ENCODE results near the gene TNK2. TPM values are rescaled to one million over a fixed set of nuclear protein-coding genes. Genes with fewer than 3 reads are reported as not detected.
"Not testable (repeated sequence)": the region's sequence is repeated elsewhere in the genome, so short reads cannot be mapped to it uniquely, and the experiment has no call there.

TNK2 gene
- total RNA-seq, 1 experiment from 2014 or later = 30.3 TPM

DNA sequence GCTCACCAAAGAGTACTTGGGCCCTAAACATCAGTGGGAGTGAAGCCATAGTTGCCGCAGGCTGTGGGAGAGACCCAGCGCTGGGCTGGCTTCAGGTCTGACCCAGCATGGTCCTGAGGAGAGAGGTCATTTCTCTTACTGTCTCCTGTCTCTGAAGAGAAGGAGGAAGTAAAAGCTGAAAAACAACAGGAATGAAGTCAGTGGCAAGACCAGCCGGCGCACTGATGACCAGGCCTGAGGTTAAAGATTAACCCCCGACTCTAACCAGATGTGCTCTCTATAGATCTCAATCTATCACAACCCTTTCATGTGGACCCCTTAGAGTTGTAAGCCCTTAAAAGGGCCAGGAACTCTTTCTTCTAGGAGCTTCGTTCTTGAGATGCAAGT is 24.7 kb upstream of the TNK2 start:
- not testable (repeated sequence) for H3K36me3 ChIP-seq (replicated peaks; ENCODE audit: control insufficient read depth, insufficient read depth, low read length); DNase-seq; H3K27me3 ChIP-seq (ENCODE audit: control insufficient read depth, insufficient read depth, low read length); H3K4me3 ChIP-seq (ENCODE audit: insufficient read depth, low read depth, low read length)

DNA sequence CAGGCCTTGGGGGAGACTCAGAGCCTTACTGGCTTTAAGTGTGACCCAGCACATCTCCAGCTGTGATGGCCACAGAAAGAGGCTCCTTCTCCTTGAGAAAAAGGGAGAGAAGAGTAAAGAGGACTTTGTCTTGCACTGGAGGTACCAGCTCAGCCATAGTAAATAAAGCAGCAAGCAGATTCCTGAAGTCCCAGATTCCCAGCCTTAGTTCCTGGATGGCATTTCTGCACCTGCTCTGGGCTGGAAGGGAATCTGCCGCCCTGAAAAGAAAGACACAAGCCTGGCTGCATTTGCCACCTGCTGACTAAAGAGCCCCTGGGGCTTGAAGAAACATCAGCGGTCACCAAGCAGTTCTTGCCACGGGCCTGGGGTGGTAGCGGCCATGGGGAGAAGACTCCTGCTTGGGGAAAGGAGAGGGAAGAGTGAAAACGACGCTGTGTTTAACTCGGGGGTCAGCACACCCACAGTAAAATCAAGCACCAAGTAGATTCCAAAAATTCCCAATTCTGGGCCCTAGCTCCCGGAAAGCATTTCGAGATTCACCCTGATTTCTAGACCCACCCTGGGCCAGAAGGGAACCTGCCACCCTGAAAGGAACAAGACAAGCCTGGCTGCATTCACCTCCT is 24.2 kb upstream of the TNK2 start:
- no peak overlapping the region for H3K4me3 ChIP-seq (ENCODE audit: insufficient read depth, low read depth, low read length)
- no peak for DNase-seq
- H3K36me3 ChIP-seq (replicated peaks; ENCODE audit: control insufficient read depth, insufficient read depth, low read length) = no peaks in the 10 kb centered on the region
- no peaks in the 10 kb centered on the region for H3K27me3 ChIP-seq (ENCODE audit: control insufficient read depth, insufficient read depth, low read length)

DNA sequence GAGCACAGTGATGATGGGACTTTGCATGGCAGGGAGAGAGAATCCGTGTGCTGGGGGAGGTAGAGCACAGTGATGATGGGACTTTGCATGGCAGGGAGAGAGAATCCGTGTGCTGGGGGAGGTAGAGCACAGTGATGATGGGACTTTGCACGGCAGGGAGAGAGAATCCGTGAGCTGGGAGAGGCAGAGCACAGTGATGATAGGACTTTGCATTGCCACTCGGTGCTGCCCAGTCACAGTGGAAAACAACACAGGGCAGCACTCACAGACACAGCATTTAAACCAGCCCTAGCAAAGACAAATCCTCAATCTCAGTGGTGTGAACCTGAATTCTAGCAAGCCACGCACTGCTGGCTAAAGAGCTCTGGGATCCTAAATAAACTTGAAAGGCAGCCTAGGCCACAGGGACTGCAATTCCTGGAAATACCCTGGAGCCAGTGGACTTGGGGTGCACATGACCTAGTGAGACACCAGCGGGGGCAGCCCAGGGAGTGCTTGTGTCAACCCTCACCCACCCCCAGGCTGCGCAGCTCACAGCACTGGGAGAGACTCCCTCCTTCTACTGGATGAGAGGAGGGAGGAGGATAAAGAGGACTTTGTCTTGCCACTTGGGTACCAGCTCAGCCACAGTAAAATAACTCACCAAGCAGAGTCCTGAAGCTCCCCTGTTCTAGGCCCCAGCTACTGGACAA is 23.4 kb upstream of the TNK2 start:
- Histone ChIP-seq H3K36me3 (replicated peaks; ENCODE audit: control insufficient read depth, insufficient read depth, low read length) (no peaks in the 10 kb centered on the region), H3K4me3 (ENCODE audit: insufficient read depth, low read depth, low read length) (no peak overlapping the region), H3K27me3 (ENCODE audit: control insufficient read depth, insufficient read depth, low read length) (no peaks in the 10 kb centered on the region)
- no peak for DNase-seq

DNA sequence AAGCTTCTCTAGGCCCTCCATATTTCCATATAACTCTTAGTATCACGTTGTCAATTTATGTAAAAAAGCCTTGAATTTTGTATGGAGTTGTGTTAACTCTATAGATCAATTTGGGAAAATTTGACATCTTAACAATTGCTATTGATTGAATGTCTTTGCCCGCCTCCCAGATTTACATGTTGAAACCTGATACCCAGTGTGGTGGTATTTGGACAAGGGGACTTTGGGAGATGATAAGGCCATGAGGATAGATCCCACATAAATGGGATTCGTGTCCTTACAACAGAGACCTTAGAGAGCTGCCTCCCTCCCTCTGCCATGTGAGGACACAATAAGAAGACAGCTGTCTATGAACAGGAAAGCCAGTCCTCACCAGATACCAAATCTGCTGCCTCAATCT is 21.1 kb upstream of the TNK2 start:
- Histone ChIP-seq H3K27me3 (ENCODE audit: control insufficient read depth, insufficient read depth, low read length) (no peaks in the 10 kb centered on the region), H3K4me3 (ENCODE audit: insufficient read depth, low read depth, low read length) (no peak overlapping the region), H3K36me3 (replicated peaks; ENCODE audit: control insufficient read depth, insufficient read depth, low read length) (no peaks in the 10 kb centered on the region)
- DNase-seq = peak; percentile 42

DNA sequence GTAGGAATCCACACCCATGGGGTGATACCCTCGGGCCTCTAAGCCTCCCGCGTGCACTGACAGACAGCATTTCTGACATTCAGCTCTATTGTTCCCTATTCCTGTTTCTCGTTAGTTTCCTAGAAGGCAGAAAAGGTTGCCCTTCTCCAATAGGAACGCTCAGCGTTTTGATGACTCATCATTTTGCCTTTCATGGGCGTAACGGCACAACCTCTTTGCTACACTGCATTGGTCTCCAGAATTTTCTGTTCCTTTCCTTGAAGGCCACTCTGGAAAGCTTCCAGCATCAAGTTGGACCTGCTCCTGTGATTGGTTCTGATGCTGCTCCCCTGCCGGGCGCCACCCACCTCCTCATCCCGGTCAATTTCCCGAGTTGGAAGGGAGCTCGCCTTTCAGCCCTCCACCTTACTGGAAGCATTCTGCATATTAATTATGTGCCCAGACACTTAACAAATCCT is 13.0 kb upstream of the TNK2 start:
- Histone ChIP-seq H3K4me3 (ENCODE audit: insufficient read depth, low read depth, low read length) (no peak overlapping the region), H3K27me3 (ENCODE audit: control insufficient read depth, insufficient read depth, low read length) (peaks cover 1% of the 10 kb centered on the region; the same call in 1 of the 2 replicates), H3K36me3 (replicated peaks; ENCODE audit: control insufficient read depth, insufficient read depth, low read length) (no peaks in the 10 kb centered on the region)
- DNase-seq = no peak

DNA sequence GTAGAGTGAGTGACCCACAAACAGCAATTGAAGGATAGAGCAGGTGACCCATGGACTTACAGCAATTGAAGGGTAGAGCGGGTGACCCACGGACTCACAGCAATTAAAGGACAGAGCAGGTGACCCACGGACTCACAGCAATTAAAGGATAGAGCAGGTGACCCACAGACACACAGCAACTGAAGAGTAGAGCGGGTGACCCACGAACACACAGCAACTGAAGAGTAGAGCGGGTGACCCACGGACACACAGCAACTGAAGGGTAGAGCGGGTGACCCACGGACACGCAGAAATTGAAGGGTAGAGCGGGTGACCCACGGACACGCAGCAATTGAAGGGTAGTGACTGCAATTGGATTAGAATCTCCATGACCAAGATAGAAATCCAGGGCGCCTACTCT is 9.8 kb upstream of the TNK2 start:
- no peak for DNase-seq
- H3K36me3 ChIP-seq (replicated peaks; ENCODE audit: control insufficient read depth, insufficient read depth, low read length) = no peaks in the 10 kb centered on the region
- H3K27me3 ChIP-seq (ENCODE audit: control insufficient read depth, insufficient read depth, low read length) = peaks cover 1% of the 10 kb centered on the region; the same call in 1 of the 2 replicates
- H3K4me3 ChIP-seq (ENCODE audit: insufficient read depth, low read depth, low read length) = no peak overlapping the region

DNA sequence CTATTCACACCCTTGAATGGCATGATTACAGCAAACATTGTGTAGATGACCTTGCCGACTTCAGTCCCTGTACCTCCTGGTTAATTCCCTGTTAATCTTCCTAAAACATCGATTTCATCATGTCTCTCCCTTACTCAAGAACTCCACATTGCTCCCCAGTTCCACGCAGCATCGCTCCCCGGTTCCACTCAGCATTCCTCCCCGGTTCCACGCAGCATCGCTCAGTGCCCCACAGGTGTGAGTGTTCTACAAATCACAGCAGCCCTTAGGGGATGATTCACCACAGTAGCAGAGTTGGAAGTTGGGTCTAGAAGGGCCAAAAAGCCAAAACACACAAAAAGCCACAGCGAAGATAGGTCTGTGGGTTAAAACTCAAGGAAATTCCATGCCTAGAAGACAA is 8.6 kb upstream of the TNK2 start:
- DNase-seq = no peak
- peaks cover 1% of the 10 kb centered on the region; the same call in 1 of the 2 replicates for H3K27me3 ChIP-seq (ENCODE audit: control insufficient read depth, insufficient read depth, low read length)
- no peak overlapping the region for H3K4me3 ChIP-seq (ENCODE audit: insufficient read depth, low read depth, low read length)
- no peaks in the 10 kb centered on the region for H3K36me3 ChIP-seq (replicated peaks; ENCODE audit: control insufficient read depth, insufficient read depth, low read length)

DNA sequence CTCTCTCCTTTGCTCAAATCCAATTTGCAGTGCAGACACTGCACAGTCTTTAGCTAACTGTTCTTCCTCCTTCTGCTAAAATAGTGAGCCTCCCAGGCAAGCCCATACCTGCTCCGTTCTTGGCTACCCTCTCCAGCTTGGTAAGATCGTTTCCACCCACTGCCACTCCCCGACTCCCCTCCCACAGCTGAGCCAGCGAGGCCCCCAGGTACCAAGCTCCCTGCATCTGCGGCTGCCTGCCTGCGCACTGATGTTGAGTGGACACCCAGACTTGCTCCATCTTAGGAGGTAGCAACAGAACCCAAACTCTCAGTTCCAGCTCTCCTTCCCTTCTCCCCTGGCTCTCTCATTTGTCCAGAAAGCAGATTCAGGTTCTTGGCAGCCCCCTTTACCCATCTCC is 7.9 kb upstream of the TNK2 start:
- H3K27me3 ChIP-seq (ENCODE audit: control insufficient read depth, insufficient read depth, low read length) = peaks cover 1% of the 10 kb centered on the region; the same call in 1 of the 2 replicates
- H3K36me3 ChIP-seq (replicated peaks; ENCODE audit: control insufficient read depth, insufficient read depth, low read length) = no peaks in the 10 kb centered on the region
- no peak for DNase-seq
- H3K4me3 ChIP-seq (ENCODE audit: insufficient read depth, low read depth, low read length) = no peak overlapping the region

DNA sequence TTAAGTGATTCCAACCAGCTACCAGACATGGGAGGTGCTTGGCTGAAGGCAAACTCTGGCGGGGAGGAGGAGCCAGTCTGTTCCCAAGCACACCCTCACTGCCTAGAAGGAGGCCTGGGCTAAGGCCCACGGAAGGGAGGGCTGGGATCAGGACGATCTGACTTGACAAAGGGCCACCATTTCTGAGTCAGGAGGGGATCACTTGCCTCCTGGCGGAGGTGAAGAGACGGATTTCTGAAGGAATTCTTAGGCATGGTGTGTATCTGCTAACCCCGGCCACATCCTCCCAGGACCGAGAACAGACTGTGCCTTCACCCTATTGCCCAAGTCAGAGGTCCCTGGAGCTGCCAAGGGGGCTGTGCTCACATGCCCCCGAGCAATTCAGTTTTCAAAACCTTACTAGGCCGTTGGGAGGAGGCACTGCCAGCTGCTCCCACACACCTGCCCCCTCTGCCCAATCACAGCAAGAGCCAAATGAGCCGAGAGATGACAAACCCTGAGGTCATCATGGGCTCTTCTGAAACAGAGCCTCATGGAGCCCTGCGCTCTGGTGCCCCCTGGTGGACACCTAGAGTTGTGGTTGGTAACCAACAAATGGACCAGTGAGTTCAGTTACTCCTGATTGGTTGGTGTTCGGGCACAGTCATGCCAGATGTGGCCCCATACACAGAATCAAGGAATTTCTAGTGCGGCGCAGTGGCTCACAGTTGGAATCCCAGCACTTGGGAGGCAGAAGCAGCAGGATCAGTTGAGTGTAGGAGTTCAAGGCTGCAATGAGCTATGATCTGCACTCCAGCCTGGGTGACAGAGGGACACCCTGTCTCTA is 6.5 kb upstream of the TNK2 start:
- Histone ChIP-seq H3K36me3 (replicated peaks; ENCODE audit: control insufficient read depth, insufficient read depth, low read length) (no peaks in the 10 kb centered on the region), H3K27me3 (ENCODE audit: control insufficient read depth, insufficient read depth, low read length) (peaks cover 1% of the 10 kb centered on the region; the same call in 1 of the 2 replicates), H3K4me3 (ENCODE audit: insufficient read depth, low read depth, low read length) (peak overlapping the region; percentile 17; the same call in 1 of the 2 replicates)
- DNase-seq = peak; percentile 93

DNA sequence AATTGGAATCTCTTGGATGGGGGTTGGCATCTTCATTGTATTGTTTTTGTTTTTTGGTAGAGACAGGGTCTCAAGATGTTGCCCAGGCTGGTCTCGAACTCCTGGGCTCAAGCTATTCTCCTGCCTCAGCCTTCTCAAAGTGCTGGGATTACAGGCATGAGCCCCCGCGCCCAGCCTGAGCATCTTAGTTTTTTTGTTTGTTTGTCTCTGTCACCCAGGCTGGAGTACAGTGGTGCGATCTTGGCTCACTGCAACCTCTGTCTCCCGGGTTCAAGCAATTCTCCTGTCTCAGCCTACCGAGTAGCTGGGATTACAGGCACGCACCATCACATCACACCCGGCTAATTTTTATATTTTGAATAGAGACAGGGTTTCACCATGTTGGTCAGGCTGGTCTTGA is 5.8 kb upstream of the TNK2 start:
- not testable (repeated sequence) for H3K36me3 ChIP-seq (replicated peaks; ENCODE audit: control insufficient read depth, insufficient read depth, low read length); H3K4me3 ChIP-seq (ENCODE audit: insufficient read depth, low read depth, low read length); DNase-seq; H3K27me3 ChIP-seq (ENCODE audit: control insufficient read depth, insufficient read depth, low read length)

DNA sequence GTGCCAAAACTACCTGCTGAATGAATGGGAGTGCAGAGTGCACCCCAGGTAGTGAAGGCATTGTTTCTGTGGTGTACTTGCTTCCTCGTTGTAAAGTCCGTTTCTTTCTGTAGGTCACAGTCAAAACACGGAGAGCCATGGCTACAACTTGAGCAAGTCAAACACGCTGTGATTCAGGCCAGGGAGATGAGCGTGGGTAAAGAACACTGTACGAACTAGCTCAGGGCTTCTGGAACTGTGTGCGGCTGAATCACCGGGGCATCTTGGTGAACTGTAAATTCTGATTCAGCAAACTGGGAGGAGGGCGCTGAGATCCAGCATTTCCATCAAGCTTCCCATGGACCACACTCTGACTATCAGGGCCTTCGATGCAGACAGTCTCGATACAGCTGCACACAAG is 5.0 kb upstream of the TNK2 start:
- Histone ChIP-seq H3K4me3 (ENCODE audit: insufficient read depth, low read depth, low read length) (no peak overlapping the region), H3K36me3 (replicated peaks; ENCODE audit: control insufficient read depth, insufficient read depth, low read length) (no peaks in the 10 kb centered on the region), H3K27me3 (ENCODE audit: control insufficient read depth, insufficient read depth, low read length) (peaks cover 1% of the 10 kb centered on the region; the same call in 1 of the 2 replicates)
- no peak for DNase-seq

DNA sequence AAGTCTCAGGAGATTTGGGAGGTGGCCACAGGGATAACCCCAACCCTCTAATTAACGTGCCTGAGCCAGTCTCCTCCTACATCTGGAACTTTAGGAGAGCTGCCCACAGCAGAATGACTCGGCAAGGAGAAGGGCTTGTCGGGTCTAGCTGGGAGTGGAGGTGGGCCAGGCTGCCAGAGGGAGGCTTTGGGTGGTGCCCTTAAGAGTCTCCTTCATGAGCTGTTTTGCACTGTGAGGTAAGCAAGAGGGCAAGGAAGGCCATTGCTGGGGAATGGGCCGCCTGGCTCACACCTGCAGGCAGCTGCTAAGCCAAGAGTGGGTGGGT is 3.6 kb upstream of the TNK2 start:
- H3K4me3 ChIP-seq (ENCODE audit: insufficient read depth, low read depth, low read length) = no peak overlapping the region
- no peak for DNase-seq
- H3K27me3 ChIP-seq (ENCODE audit: control insufficient read depth, insufficient read depth, low read length) = no peaks in the 10 kb centered on the region; the same call in 1 of the 2 replicates
- H3K36me3 ChIP-seq (replicated peaks; ENCODE audit: control insufficient read depth, insufficient read depth, low read length) = no peaks in the 10 kb centered on the region

DNA sequence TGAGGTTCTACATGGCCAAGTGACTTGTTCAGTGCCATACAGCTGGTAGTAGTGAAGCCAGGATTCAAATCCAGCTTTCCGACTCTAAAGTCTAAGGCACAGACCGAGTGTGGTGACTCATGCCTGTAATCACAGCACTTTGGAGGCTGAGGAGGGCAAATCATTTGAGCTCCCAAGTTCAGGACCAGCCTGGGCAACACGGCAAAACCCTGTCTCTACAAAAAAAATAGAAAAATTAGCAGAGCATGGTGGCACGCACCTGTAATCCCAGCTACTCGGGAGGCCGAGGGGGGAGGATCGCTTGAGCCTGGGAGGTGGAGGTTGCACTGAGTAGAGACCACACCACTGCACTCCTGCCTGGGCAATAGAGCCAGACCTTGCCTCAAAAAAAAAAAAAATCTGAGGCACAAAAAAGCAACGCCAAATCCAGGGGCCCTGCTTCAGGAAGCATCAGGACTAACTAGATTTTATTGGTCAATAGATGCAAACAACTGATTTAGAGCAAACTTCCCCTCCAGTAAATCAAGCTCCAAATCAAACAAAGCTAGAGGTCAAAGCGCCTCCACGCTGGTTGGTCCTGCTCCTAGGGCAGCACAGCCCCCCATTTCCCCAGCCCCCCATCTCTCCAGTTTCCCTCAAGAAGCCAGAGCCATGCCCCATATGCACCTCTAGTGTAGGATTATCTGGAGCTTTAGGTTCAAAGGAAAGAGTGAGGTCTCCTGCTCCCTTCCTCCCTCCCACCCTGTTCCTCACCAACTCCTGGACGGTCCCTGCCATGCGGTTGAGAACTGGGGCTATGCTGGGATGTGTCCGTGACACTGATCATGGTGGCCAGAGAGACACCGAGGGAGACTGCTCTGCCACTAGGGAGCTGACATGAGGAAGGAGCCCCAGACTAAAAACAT is 2.9 kb upstream of the TNK2 start:
- no peaks in the 10 kb centered on the region for H3K36me3 ChIP-seq (replicated peaks; ENCODE audit: control insufficient read depth, insufficient read depth, low read length)
- no peaks in the 10 kb centered on the region; the same call in 1 of the 2 replicates for H3K27me3 ChIP-seq (ENCODE audit: control insufficient read depth, insufficient read depth, low read length)
- no peak overlapping the region for H3K4me3 ChIP-seq (ENCODE audit: insufficient read depth, low read depth, low read length)
- no peak for DNase-seq

DNA sequence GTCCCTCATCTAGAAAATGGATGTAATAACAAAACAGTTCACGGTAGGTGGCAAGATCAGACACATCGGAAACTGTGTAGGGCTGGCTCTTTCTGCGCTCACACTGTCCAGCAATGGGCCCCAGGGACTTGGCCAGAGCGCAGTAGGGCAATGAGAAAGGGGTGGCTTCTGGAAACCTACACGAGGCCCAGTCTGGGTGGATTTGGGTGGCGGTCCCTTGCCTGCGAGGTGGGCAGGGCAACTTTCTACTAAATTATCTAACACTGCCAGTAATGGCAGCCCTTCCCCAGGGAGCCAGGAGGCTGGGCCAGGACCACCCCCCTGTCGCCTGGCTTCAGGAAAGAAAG is 2.1 kb upstream of the TNK2 start:
- Histone ChIP-seq H3K36me3 (replicated peaks; ENCODE audit: control insufficient read depth, insufficient read depth, low read length) (no peaks in the 10 kb centered on the region), H3K4me3 (ENCODE audit: insufficient read depth, low read depth, low read length) (peak overlapping the region; percentile 61), H3K27me3 (ENCODE audit: control insufficient read depth, insufficient read depth, low read length) (no peaks in the 10 kb centered on the region; the same call in 1 of the 2 replicates)
- no peak for DNase-seq
